Measurements from ENCODE around the gene MRTFA. TPM values are rescaled to one million over a fixed set of nuclear protein-coding genes. Genes with fewer than 3 reads are reported as not detected.
"Not testable (repeated sequence)": the region's sequence is repeated elsewhere in the genome, so short reads cannot be mapped to it uniquely, and the experiment has no call there.

MRTFA gene
- total RNA-seq, 1 experiment from 2014 or later, result 30.7 TPM

DNA sequence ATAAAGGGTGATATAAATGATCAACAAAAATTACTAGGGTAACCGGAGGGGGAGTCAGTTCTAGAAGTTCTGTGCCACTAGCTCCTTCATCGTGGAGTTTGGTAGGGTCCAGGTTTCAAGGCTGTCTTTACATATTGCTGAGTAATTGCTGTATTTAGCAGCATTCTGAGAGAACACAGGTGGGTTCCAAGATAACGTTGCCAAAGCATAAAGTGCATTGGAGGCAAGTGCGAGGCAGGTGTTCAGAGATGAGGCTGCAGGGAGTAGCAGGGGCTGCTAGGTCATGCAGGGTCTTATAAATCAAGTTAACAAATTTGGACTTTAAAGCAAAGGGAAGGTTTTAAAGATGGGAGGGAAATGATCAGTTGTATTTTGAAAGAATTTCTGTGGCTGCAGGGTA is 248.3 kb downstream of the MRTFA start:
- DNase-seq, result no peak
- no peaks in the 10 kb centered on the region for H3K9me3 ChIP-seq
- no peak overlapping the region for H3K4me3 ChIP-seq
- no peaks in the 10 kb centered on the region for H3K36me3 ChIP-seq
- H3K27me3 ChIP-seq, result no peaks in the 10 kb centered on the region

DNA sequence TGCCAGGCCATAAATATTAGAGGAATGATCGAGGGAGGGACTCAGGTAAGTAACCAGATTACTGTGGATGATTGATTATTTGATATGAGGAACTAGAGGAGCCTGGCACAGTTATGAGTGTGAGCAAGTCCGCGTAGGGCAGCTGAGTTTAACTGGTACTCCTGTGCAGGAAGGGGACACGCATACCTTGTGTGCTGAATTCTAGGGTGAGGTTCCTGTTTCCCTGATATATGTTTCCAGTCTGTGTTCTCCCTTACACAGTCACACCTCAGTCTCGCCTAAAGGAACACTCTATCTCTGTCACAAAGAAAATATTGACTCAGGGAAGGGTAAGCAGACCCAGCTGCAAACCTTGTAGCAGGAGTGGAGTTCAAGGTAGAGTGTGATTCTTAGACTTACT is 248.8 kb downstream of the MRTFA start:
- no peak for DNase-seq
- Histone ChIP-seq H3K4me3 (no peak overlapping the region), H3K27me3 (no peaks in the 10 kb centered on the region), H3K36me3 (no peaks in the 10 kb centered on the region), H3K9me3 (no peaks in the 10 kb centered on the region)

DNA sequence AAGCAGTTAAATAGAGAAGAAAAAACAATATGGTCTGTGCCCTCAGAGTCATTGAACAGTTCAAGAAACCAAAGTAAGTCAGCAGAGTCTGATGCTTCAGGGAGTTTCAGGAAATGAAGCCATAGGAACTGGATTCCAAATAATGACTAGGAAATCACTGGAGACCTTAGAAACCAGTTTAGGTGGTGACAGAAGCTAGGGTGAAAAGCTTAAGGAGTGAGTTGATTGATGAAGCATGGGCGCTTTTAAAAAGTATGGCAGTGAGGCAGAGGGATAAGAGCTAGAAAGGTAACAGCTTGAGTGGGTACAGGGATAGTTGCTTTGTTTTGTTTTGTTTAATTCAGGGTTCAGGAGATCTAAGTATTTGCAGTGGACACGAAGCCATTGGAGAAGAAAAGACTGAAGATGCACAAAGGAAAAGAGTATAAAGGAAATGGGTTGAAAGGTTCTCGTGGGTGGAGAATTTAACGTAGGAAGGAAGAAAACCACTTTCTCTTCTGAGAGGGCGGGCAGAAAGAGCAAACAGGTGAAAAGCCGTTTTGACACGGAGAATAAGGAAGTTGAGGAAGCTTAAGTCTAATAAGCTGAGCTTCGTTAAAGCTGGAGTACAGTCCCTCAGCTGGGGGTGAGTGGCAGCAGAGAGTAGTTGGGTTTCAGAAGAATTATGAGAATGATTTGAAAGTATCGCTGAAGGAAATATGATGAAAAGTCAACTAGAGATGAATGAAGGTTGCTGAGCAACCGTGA is 251.3 kb downstream of the MRTFA start:
- no peak for DNase-seq
- H3K9me3 ChIP-seq, result no peaks in the 10 kb centered on the region
- H3K36me3 ChIP-seq, result no peaks in the 10 kb centered on the region
- H3K27me3 ChIP-seq, result no peaks in the 10 kb centered on the region
- no peak overlapping the region for H3K4me3 ChIP-seq

DNA sequence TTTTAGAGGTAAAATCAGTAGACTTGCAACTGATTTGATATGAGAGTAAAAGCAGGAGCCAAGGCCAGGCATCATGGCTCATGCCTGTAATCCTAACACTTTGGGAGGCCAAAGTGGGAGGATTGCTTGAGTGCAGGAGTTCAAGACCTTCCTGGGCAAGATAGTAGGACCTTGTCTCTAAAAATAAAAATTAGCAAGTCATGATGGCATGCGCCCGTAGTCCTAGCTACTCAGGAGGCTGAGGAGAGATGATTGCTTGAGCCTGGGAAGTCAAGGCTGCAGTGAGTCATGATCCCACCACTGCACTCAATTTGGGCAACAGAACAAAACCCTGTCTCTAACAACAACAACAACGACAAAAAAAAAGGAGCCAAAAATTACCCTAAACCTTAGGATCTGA is 252.6 kb downstream of the MRTFA start:
- Histone ChIP-seq H3K27me3 (no peaks in the 10 kb centered on the region), H3K9me3 (no peaks in the 10 kb centered on the region), H3K4me3 (no peak overlapping the region), H3K36me3 (no peaks in the 10 kb centered on the region)
- peak; percentile 59 for DNase-seq

DNA sequence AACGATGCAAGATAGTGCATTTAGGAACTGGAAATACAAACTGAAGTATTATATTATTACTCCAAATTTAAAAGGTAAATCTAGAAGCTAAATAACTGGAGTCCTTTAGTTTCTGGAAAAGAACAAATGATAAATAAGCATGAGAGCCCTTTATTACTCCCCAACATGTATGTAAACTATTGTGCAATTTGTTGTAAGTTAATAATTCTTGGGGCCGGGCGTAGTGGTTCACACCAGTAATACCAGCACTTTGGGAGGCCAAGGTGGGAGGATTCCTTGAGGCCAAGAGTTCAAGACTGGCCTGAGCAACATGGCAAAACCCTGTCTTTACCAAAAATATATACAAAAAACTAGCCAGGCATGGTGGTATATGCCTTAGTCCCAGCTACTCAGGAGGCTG is 255.1 kb downstream of the MRTFA start:
- Histone ChIP-seq H3K9me3 (no peaks in the 10 kb centered on the region), H3K4me3 (no peak overlapping the region), H3K27me3 (no peaks in the 10 kb centered on the region), H3K36me3 (no peaks in the 10 kb centered on the region)
- no peak for DNase-seq

DNA sequence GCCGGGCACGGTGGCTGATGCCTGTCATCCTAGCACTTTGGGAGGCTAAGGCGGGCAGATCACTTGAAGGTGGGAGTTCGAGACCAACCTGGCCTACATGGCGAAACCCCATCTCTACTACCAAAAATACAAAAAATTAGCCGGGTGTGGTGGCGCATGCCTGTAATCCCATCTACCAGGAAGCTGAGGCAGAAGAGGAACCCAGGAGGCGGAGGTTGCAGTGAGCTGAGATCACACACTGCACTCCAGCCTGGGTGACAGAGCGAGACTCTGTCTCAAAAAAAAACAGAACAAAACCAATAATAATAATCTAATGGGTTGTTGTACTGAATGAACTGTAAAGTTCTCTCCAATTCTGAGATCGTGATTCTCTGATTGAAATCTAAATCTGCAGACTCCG is 258.1 kb downstream of the MRTFA start:
- H3K4me3 ChIP-seq, H3K27me3 ChIP-seq, DNase-seq, H3K9me3 ChIP-seq, H3K36me3 ChIP-seq: not testable (repeated sequence)

DNA sequence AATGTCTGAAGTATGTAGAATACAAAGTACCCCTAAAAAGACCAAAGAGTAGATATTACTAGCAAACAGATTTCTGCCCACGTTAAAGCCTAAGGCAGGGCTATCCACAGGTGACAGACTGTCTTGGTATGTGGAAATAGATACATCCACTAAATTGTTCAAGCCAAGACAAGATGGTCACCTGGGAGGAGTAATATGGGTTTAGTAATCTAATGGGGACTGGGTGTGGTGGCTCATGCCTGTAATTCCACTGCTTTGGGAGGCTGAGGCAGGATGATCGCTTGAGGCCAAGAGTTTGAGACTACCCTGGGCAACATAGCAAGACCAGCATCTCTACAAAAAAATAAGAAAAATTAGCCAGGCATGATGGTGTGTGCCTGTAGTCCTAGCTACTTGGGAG is 258.6 kb downstream of the MRTFA start:
- Histone ChIP-seq H3K27me3 (no peaks in the 10 kb centered on the region), H3K4me3 (no peak overlapping the region), H3K36me3 (peaks cover 4% of the 10 kb centered on the region), H3K9me3 (no peaks in the 10 kb centered on the region)
- DNase-seq, result no peak

DNA sequence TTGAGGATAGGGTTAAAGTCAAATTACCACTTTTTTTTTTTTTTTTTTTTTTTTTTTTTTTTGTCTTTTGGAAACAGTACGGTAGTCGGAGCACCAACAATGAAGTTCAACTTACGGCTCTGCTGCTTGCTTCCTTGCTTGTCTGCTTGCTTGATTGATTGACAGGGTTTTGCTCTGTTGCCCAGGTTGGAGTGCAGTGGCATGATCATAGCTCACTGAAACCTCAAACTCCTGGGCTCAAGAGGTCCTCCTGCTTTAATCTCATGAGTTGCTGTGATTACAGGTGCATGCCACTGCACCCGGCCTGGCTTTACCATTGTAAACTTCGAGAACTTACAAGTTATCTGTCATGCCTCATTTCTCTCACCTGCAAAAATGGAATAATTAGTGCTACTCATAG is 260.4 kb downstream of the MRTFA start:
- no peaks in the 10 kb centered on the region for H3K9me3 ChIP-seq
- no peaks in the 10 kb centered on the region for H3K27me3 ChIP-seq
- peaks cover 9% of the 10 kb centered on the region for H3K36me3 ChIP-seq
- DNase-seq, result no peak
- no peak overlapping the region for H3K4me3 ChIP-seq

DNA sequence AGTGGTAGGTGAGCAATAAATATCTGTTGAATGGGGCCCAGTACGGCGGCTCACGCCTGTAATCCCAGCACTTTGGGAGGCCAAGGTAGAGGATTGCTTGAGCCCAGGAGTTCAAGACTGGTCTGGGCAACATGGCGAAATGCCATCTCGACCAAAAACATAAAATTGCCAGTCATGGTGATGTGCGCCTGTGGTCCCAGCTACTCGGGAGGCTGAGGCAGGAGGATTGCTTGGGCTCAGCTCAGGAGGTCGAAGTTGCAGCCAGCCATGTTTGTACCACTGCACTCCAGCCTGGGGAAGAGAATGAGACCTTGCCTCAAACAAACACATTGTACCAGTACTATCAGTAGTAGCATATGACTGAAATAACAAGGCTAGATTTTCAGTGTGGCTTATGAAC is 262.0 kb downstream of the MRTFA start:
- H3K9me3 ChIP-seq, result no peaks in the 10 kb centered on the region
- H3K27me3 ChIP-seq, result no peaks in the 10 kb centered on the region
- no peak for DNase-seq
- H3K4me3 ChIP-seq, result no peak overlapping the region
- H3K36me3 ChIP-seq, result peaks cover 9% of the 10 kb centered on the region

DNA sequence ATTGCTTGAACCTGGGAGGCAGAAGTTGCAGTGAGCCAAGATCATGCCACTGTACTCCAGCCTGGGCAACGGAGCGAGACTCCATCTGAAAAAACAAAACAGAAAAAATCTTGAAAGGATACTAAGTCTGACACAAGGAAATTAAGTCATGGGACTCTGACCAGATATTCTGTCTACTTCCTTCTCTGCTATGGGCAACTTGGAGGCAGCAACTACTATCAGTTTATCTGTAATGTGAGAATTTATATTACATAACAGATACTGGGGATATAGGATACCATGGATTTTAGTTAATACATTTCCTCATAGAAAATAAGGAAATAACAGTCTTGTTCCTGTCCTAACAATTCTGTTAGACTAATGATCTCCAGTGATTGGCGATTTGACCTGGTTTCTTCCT is 267.7 kb downstream of the MRTFA start:
- no peaks in the 10 kb centered on the region for H3K27me3 ChIP-seq
- peaks cover 55% of the 10 kb centered on the region for H3K36me3 ChIP-seq
- no peak overlapping the region for H3K4me3 ChIP-seq
- H3K9me3 ChIP-seq, result no peaks in the 10 kb centered on the region
- no peak for DNase-seq

DNA sequence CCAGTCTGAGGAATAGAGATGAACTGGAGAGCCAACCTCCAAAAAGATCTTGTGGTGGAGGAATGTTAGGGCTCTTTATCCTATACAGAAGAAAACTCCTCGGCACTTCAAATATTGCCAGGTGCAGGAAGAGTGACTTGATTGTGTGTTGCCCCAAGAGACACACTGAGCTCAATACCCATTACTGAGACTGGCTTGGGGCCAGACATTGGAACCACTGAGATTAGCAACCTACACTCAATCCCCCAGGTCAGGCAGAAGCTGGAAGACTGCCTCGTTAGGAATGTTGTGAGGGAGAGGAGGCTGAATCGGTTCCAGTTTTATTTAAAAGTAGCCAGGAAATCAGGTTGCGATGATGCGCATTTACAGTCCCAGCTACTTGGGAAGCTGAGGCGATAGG is 268.5 kb downstream of the MRTFA start:
- DNase-seq, result no peak
- peaks cover 60% of the 10 kb centered on the region for H3K36me3 ChIP-seq

DNA sequence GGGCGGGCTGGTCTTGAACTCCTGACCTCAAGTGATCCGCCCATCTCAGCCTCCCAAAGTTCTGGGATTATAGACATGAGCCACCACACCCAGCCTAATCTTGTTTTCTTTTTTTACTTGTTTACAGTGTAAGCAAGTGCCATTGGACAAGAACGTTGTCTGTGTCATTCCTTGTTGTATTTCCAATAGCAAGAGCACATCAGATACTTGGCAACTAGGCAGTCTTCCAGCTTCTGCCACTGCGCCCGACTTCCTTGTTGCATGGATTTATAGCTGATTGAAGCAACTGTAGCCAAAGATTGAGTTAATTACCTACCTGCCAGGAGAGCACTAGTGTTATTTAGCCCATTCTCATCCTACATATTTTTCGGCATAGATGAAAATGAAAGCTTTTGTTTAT is 269.2 kb downstream of the MRTFA start:
- no peaks in the 10 kb centered on the region for H3K9me3 ChIP-seq
- H3K27me3 ChIP-seq, result no peaks in the 10 kb centered on the region
- no peak for DNase-seq
- no peak overlapping the region for H3K4me3 ChIP-seq
- H3K36me3 ChIP-seq, result peaks cover 60% of the 10 kb centered on the region

More for the DNA sequence above, 268.5 kb downstream of the MRTFA start:
- H3K27me3 ChIP-seq, result no peaks in the 10 kb centered on the region
- H3K4me3 ChIP-seq, result no peak overlapping the region
- H3K9me3 ChIP-seq, result no peaks in the 10 kb centered on the region

DNA sequence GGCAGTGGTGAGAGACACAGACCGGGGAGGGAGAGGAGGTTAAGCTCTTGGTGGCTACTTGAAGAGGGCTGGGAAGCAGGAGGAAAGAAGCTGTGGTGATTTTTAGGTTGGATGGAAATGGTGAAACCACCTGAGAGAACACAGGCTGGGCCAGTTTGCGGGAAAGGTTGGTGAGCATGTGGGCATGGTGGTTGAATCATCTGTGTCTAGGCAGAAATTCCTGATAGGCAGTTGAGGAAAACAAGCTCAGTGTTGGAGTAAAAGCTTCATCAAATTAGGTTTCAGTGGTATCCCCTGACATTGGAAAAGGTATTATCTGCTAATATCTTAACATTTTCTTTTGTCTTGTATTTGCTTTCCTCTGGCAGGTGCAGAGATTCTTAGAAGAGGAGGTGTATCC is 270.5 kb downstream of the MRTFA start:
- Histone ChIP-seq H3K36me3 (peaks cover 73% of the 10 kb centered on the region), H3K4me3 (no peak overlapping the region), H3K9me3 (no peaks in the 10 kb centered on the region), H3K27me3 (no peaks in the 10 kb centered on the region)
- DNase-seq, result no peak

DNA sequence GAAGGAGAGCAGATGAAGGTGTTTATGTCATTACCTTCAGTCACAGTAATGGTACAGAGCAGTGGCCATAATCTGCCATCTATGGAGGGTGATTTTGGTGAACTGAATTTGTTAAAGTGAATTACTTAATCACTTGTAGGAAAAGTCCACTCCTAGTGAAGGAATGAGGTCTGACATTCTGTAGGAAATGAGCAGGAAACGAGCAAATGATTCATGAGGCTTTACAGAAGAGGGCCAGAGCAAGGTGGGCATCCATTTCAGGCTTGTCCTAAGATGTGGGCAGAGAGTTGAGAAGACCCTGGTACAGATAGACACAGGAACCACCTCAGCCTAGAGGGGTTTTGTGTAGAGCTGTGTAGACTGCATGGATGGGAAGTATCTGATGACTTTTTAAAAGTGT is 272.1 kb downstream of the MRTFA start:
- H3K36me3 ChIP-seq, result peaks cover 89% of the 10 kb centered on the region
- no peak for DNase-seq
- H3K4me3 ChIP-seq, result no peak overlapping the region
- H3K9me3 ChIP-seq, result no peaks in the 10 kb centered on the region
- H3K27me3 ChIP-seq, result no peaks in the 10 kb centered on the region

DNA sequence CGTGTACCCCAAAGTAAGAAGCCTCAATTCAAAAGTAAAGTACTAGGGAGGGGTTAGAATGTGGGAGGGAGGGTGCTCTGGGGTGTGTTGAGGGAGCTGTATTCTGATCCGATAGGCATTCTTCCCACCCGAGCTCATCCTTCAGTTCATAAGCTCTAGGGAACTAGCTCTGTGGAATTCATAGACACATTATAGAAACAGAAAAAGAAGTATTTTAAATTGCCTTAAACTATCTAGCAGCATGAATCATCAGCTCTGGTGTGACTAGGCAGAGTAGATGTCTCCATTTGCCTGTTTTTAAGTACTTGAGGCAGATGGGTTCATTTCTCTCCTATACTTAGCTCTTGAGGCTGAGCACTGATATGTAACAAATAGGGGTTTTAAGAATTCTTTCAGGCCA is 273.5 kb downstream of the MRTFA start:
- Histone ChIP-seq H3K9me3 (no peaks in the 10 kb centered on the region), H3K36me3 (peaks cover 94% of the 10 kb centered on the region), H3K4me3 (no peak overlapping the region), H3K27me3 (no peaks in the 10 kb centered on the region)
- no peak for DNase-seq

DNA sequence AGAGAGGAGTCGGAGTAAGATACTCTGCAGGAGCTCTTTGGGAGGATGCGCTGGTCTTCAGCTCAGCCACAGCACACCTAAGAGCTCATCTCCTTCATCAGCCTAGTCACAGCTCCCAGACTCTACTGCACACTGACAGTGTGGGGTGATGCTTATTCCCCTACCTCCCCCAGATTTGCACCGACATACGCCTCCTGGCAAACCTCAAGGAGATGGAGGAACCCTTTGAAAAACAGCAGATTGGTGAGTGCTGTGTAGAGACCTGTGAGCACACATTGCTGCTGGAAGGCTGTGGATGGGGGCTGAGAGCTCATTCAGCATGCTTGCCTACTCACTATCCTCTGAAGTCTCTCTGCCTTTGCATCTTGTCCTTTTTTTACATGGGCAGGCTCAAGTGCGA is 275.4 kb downstream of the MRTFA start:
- Histone ChIP-seq H3K27me3 (no peaks in the 10 kb centered on the region), H3K4me3 (no peak overlapping the region), H3K36me3 (peaks cover 90% of the 10 kb centered on the region), H3K9me3 (no peaks in the 10 kb centered on the region)
- no peak for DNase-seq
